Brain microvascular endothelial cell (primary cell): ENCODE results near the gene CBFB.

Experiments
- DNase-seq: peaks from one replicate; pipeline ENCODE4 v3.0.0-alpha.2; 2020
- H3K27ac ChIP-seq: fragments of 250-450 bp; sonication (Bioruptor Pico); 2 replicates; pipeline ENCODE4 v1.5.1; 2020; ENCODE audit warnings: mild to moderate bottlenecking, moderate library complexity
- H3K27me3 ChIP-seq: fragments of 250-450 bp; sonication (Bioruptor Pico); replicated peaks from 2 replicates; pipeline ENCODE4 v1.5.1; 2020; ENCODE audit warnings: mild to moderate bottlenecking
- H3K36me3 ChIP-seq: fragments of 250-450 bp; sonication (Bioruptor Pico); replicated peaks from 2 replicates; pipeline ENCODE4 v1.5.1; 2020; ENCODE audit warnings: mild to moderate bottlenecking
- H3K4me3 ChIP-seq: 2 replicates; pipeline ENCODE4 v1.5.1; 2011; ENCODE audit warnings: low read depth, mild to moderate bottlenecking, control low read depth, low read length, moderate library complexity
- in situ Hi-C: cut with HindIII; loops from 2 replicates; pipeline ENCODE4 v1.10.0; 2017; ENCODE audit warnings: low sequenced_read_pairs, low pct_ligation_motif_present
- TF ChIP-seq, protein P1 (sequence below): IDR thresholded peaks from 2 replicates; pipeline ENCODE4 v1.5.1; 2011; ENCODE audit warnings: low read depth, mild to moderate bottlenecking, moderate library complexity, low read length, control low read depth, inconsistent platforms; ENCODE audit errors: missing control alignments

The CBFB gene

DNA sequence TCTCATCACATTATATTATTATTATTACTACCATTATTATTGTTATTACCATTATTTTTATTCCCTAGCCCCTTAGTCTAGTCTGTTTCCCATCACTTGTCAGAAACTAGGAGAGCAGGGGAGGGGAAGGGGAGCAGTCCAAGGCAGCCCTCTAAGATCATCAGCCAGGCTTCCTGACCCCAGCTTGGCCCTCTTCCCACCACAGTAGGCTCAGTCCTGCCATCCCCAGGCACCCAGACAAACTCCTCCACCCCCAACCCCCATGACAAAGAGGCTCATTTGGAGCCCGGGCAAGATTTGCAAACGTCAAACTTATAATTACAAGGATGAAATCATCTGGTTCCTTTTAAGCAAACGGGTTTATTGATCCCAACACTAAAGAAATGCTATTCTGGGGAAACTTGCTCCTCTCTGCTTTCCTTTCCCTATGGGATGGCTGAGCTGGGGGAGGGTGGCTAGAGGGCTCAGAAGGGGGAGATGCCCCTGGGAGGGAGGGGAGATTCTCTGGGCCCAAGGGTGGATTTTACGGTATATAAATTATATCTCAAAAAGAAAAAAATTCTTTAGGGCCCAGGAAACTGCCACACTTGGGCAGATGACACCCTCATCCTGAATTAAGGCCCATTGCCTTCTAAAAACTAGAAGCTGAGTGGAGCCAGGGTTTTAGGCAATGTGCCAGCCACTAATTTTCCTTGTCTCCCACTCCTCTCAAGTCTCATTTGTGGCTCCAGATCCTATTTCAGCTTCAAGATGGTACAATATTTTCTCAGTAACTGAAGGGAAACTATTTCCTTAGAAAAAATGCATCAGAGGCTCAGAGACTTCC, 4.4 kb upstream of the CBFB start:
- no peak overlapping the region for H3K27ac ChIP-seq
- in situ Hi-C loops: no loop called here

DNA sequence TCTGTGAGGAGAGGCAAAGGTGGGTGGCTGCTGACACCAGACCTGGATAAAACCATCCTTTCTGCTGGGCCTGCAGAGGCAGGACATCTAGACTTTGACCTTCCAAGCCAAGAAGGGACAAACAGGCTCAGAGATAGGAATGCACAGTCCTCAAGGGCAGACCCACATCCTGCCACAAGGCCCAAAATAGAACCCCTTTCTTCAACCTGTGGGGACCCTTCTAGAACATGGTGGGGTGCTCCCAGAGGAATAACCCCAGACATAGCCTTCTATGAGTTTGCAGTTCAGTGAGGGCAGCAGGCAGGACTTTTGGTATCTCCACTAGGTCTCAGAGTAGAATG, 3.8 kb upstream of the CBFB start:
- no peak overlapping the region for H3K4me3 ChIP-seq
- no peaks in the 10 kb centered on the region for H3K36me3 ChIP-seq
- TF ChIP-seq, protein P1, sequence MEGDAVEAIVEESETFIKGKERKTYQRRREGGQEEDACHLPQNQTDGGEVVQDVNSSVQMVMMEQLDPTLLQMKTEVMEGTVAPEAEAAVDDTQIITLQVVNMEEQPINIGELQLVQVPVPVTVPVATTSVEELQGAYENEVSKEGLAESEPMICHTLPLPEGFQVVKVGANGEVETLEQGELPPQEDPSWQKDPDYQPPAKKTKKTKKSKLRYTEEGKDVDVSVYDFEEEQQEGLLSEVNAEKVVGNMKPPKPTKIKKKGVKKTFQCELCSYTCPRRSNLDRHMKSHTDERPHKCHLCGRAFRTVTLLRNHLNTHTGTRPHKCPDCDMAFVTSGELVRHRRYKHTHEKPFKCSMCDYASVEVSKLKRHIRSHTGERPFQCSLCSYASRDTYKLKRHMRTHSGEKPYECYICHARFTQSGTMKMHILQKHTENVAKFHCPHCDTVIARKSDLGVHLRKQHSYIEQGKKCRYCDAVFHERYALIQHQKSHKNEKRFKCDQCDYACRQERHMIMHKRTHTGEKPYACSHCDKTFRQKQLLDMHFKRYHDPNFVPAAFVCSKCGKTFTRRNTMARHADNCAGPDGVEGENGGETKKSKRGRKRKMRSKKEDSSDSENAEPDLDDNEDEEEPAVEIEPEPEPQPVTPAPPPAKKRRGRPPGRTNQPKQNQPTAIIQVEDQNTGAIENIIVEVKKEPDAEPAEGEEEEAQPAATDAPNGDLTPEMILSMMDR: no peak
- H3K27ac ChIP-seq: no peak overlapping the region
- H3K27me3 ChIP-seq: no peaks in the 10 kb centered on the region
- no peak for DNase-seq
- in situ Hi-C loops: no loop called here

More for the DNA sequence above, 4.4 kb upstream of the CBFB start:
- H3K4me3 ChIP-seq: no peak overlapping the region
- TF ChIP-seq, protein P1: no peak
- no peaks in the 10 kb centered on the region for H3K36me3 ChIP-seq
- no peak for DNase-seq
- H3K27me3 ChIP-seq: no peaks in the 10 kb centered on the region

DNA sequence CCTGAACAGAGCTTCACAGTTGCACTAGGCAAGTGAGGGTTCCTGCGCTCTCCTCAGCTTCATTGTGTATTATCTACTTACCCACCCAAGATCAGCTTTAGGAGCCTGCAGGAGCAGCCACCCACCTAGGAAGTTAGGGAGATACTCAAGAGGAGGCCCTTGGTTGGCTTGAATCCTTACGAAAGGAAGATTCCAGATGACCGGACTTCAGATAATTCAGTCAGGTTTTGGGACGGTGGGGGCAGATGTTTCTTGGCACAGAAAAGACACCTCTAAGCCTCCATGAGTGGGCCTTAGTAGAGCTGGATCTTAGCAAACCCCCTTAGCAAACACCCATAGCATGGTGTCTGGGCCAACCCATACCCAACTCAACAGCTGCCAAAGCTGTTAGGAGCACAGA, 2.4 kb upstream of the CBFB start:
- Histone ChIP-seq H3K4me3 (no peak overlapping the region), H3K27me3 (no peaks in the 10 kb centered on the region), H3K27ac (no peak overlapping the region), H3K36me3 (no peaks in the 10 kb centered on the region)
- in situ Hi-C loops: no loop called here
- DNase-seq: no peak
- TF ChIP-seq, protein P1: no peak

DNA sequence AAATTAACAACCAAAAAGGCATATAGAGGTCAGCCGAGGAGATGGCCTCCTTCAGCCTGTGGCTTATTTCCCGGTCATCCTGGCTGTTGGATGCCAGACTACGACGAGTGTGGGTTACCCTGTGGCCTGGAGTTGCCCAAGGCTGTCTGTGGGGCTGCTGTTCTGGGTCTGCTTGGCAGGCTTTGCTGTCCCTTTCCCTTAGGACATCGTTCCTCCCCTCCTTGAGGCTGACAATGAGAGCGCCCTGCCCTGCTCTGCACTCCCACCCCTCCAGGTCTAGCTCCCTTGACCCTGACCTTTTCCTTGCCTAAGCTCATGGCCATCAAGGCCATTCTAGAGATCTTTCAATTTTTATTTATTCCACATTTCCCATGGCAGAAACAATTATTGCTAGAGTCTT, 1.9 kb upstream of the CBFB start:
- Histone ChIP-seq H3K36me3 (no peaks in the 10 kb centered on the region), H3K27ac (no peak overlapping the region), H3K4me3 (no peak overlapping the region), H3K27me3 (no peaks in the 10 kb centered on the region)
- in situ Hi-C loops: no loop called here
- TF ChIP-seq, protein P1: no peak
- DNase-seq: no peak

DNA sequence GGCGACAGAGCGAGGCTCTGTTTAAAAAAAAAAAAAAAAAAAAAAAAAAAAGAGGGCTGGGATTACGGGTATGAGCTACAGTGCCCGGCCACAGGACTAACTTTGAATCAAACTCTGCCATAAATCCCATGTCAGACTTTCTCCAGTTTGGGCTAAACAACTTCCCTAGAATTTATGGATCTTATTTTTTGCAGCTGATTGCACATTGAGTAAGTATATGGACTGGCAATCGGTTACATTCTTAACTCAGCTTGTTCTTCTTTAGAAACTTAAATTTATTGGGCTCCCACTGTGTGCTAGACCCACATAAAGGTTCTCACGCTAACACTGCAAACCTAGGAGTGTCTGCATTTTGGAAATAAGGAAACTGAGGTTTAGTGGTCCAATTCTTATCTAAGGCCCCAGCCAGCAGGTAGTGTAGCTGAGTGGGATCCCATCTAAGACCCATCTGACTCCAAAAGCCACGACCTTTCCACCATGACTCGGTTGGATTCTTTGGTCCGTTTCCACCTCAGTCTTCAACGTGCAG, 718 bp upstream of the CBFB start:
- Histone ChIP-seq H3K27ac (peak overlapping the region; percentile 75), H3K4me3 (peak overlapping the region; percentile 63), H3K36me3 (no peaks in the 10 kb centered on the region), H3K27me3 (no peaks in the 10 kb centered on the region)
- no peak for DNase-seq
- in situ Hi-C loops: no loop called here
- TF ChIP-seq, protein P1: no peak
